Lower leg skin (tissue), 4 donors: Measurements from ENCODE around the gene TMEM209. TPM values are rescaled to one million over a fixed set of nuclear protein-coding genes. Genes with fewer than 3 reads are reported as not detected.
"Not testable (repeated sequence)": the region's sequence is repeated elsewhere in the genome, so short reads cannot be mapped to it uniquely, and the experiment has no call there.

Experiments used
- DNase-seq, 2 donors: peaks; one replicate each; pipeline ENCODE4 v3.0.0-alpha.2; 2019; ENCODE audit warnings: low spot score in 2 of 2
- H3K4me3 ChIP-seq: fragments of 200-600 bp; sonication (generic); 2 replicates; pipeline ENCODE4 v1.5.1; 2017; ENCODE audit warnings: mild to moderate bottlenecking, low read depth; ENCODE audit not compliant: poor library complexity, severe bottlenecking
- CTCF ChIP-seq, 3 donors: fragments of 450-650 bp; IDR thresholded peaks; one replicate each; pipeline ENCODE4 v1.5.1; 2016; ENCODE audit warnings: antibody characterized with exemption in 3 of 3, mild to moderate bottlenecking in 3 of 3, moderate library complexity in 2 of 3
- POLR2A ChIP-seq, 2 donors: fragments of 450-650 bp; IDR thresholded peaks; one replicate each; pipeline ENCODE4 v1.6.1; 2016 to 2017; ENCODE audit warnings: antibody characterized with exemption in 2 of 2, mild to moderate bottlenecking in 1 of 2, moderate library complexity in 1 of 2
- WGBS, 2 donors: methylation state at CpG; one replicate each; pipeline ENCODE4 v1.1.5; 2018; 5-methylcytosine and 5-hydroxymethylcytosine counted together
- intact Hi-C: fragments of 100-400 bp; cut with DNase I; formaldehyde crosslinking; loops from one replicate; pipeline ENCODE4 v1.15.0; 2023; ENCODE audit warnings: low total_unique reads
- total RNA-seq, 4 donors: library from RNA; depleted of rRNA; stranded (reverse); fragments of >200 nt; gene quantifications; one replicate each; pipeline ENCODE4 v1.1.0, GENCODE V29; 2016

The TMEM209 gene
- total RNA-seq, 4 donors from 2014 or later = 8.0 to 12.7 (median 9.7) TPM

DNA sequence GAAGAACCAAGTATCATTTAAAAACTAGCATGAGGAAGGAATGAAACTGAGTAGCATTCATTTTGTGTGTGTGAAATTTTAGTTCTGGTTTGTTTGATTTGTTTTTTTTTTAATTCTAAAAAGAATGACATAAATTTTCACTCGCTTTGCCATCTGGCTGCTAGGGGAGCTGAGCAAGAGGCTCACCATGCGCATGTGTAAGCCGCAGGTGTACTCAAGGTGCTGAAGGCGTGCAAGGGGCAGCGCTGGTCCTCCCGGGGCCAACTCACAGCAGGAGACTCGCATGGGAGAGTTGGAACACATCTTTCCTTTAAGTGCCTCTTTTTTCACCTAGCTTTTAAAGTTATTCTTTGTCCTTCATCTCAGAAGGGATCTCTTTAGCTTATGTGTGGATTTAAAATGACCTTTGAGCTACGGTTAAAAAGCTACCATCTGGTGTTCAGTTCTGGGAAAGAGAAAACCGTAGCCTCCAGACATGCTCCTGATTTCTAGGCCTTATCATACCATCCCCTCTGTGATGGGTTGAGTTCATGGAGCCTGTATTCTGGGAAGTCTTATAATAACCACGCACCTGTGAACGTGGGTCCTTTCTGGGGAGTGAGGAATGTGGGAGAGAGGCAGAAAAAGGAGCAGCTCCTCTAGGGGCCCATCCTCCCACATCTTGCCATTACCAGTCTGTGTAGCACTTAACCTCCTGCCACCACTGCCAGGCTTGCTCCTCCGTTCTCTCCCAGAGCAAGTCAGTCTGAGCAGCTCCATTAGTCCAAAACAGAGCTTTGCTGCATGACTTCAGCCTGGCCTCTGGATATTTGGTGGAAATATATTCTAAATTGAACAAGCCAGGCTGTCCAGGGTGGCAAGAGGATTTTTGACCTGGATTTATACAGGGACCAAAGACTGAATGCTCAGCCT, 73.0 kb downstream of the TMEM209 start:
- 92 to 94% methylated on average over 12 of the region's 12 CpGs for WGBS, 2 donors
- intact Hi-C loops = no loop called here
- no peak overlapping the region for H3K4me3 ChIP-seq
- TF ChIP-seq POLR2A (IDR thresholded peaks at IDR 0.05) (no peak), CTCF (IDR thresholded peaks at IDR 0.05) (no peak)
- no peak for DNase-seq

DNA sequence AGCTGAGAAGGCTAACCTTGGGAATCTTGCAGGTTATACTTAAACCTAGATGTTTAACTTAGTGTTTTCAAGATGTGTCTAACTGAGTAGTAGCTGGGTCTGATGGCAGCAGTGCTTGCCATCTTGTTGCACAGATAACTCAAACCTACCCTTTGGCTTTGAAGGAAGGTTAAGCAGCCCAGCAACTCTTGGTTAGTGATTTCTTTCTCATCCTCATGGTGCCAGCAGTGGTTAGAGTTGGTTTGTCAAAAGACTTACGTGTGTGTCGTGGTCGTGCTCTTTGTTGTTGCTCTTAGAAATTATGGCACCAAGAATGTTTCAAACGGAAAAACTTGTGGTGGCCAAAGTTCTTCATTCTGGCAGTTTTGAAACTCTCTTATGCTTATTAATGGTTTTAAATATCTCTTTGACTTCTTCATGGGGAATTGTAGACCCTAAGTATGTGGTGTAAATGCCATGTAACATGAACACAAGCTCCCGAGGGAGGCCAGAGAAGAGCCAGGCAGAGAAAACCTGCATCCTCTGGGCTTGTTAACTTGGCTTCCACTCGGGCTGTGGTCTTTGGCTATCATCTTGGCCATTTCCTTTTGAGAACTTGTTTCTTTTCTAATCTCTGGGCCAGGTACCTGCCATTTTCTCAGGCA, 73.9 kb downstream of the TMEM209 start:
- no peak overlapping the region for H3K4me3 ChIP-seq
- TF ChIP-seq POLR2A (IDR thresholded peaks at IDR 0.05) (no peak), CTCF (IDR thresholded peaks at IDR 0.05) (no peak)
- no peak for DNase-seq
- intact Hi-C loops = no loop called here
- 90 to 92% methylated on average over 6 of the region's 6 CpGs for WGBS, 2 donors

DNA sequence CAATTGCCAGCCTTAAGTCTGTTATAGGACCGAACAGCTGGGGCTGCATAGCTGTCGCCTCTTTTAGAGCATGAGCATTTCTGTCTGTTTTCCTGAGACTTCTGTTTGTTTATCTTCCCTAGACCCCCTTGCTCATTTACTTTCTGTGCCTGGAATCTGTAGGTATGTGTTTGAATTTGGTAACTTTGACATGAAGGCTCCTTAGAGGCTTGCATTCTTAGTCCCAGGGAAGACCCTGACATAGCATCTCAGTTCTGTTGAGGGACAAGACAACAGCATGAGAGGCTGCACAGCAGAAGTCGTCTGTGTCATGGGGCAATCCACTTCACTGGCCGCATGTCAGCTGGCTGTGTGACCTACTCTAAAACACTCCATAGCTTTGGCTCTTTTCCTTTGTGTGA, 76.2 kb downstream of the TMEM209 start:
- WGBS, 2 donors = 94 to 95% methylated on average over 4 of the region's 4 CpGs
- H3K4me3 ChIP-seq = no peak overlapping the region
- TF ChIP-seq CTCF (IDR thresholded peaks at IDR 0.05) = no peak
- no peak for TF ChIP-seq POLR2A (IDR thresholded peaks at IDR 0.05)
- DNase-seq = no peak
- intact Hi-C loops = no loop called here

- no peak overlapping the region for H3K4me3 ChIP-seq
- TF ChIP-seq POLR2A (IDR thresholded peaks at IDR 0.05) (no peak), CTCF (IDR thresholded peaks at IDR 0.05) (no peak)
- DNase-seq = no peak
- WGBS, 2 donors = 30 to 33% methylated on average over 1 of the region's 1 CpG
- intact Hi-C loops = no loop called here
Observed at GRCh38 chr7:130127821-130128317, 77.3 kb downstream of the TMEM209 start.

- WGBS, 2 donors = 51 to 63% methylated on average over 2 of the region's 2 CpGs
- intact Hi-C loops = no loop called here
- H3K4me3 ChIP-seq = no peak overlapping the region
- TF ChIP-seq CTCF (IDR thresholded peaks at IDR 0.05) (no peak), POLR2A (IDR thresholded peaks at IDR 0.05) (no peak)
- DNase-seq = no peak
Observed at GRCh38 chr7:130127404-130127803, 77.8 kb downstream of the TMEM209 start.

- H3K4me3 ChIP-seq, intact Hi-C loops, DNase-seq: not testable (repeated sequence)
- WGBS, 2 donors = 96 to 98% methylated on average over 3 of the region's 3 CpGs
Observed at GRCh38 chr7:130126840-130127239, 78.4 kb downstream of the TMEM209 start.
